ENCODE results near the gene URB2.

GRCh38 chr1:229603371-229604005 lies 22.6 kb upstream of the URB2 start:
- TF ChIP-seq POLR2A (IDR thresholded peaks at IDR 0.05): no peak
- no peak for TF ChIP-seq CTCF (IDR thresholded peaks at IDR 0.05 in 8 of 11, conservative IDR thresholded peaks at IDR 0.05 in 3 of 11)
